Neuronal stem cell (in vitro differentiated cells): ENCODE measurements around the gene PAQR8.

Source experiments
- DNase-seq: peaks from one replicate; pipeline ENCODE4 v3.0.0-alpha.2; 2013; ENCODE audit warnings: low spot score
- H2AFZ ChIP-seq: one replicate; pipeline ENCODE4 v1.6.1; 2013; ENCODE audit warnings: mild to moderate bottlenecking, low read length, inconsistent platforms
- H2AK5ac ChIP-seq: 2 replicates; pipeline ENCODE4 v1.6.1; 2013; ENCODE audit warnings: low read depth, mild to moderate bottlenecking, inconsistent platforms, low read length, moderate library complexity, mixed read lengths
- H2BK120ac ChIP-seq: 2 replicates; pipeline ENCODE4 v1.6.1; 2013; ENCODE audit warnings: low read depth, mild to moderate bottlenecking, inconsistent platforms, low read length, moderate library complexity, mixed read lengths
- H2BK12ac ChIP-seq: one replicate; pipeline ENCODE4 v1.6.1; 2013; ENCODE audit warnings: low read length, inconsistent platforms
- H2BK15ac ChIP-seq: 2 replicates; pipeline ENCODE4 v1.6.1; 2013; ENCODE audit warnings: mild to moderate bottlenecking, low read length, inconsistent platforms, mixed read lengths
- H2BK5ac ChIP-seq: one replicate; pipeline ENCODE4 v1.6.1; 2013; ENCODE audit warnings: inconsistent platforms, mild to moderate bottlenecking, low read length, moderate library complexity
- H3K14ac ChIP-seq: one replicate; pipeline ENCODE4 v1.6.1; 2013; ENCODE audit warnings: low read length, inconsistent platforms
- H3K18ac ChIP-seq: 2 replicates; pipeline ENCODE4 v1.6.1; 2013; ENCODE audit warnings: low read length, inconsistent platforms
- H3K23ac ChIP-seq: 2 replicates; pipeline ENCODE4 v1.6.1; 2013; ENCODE audit warnings: low read depth, mild to moderate bottlenecking, mixed read lengths, low read length, inconsistent platforms; ENCODE audit not compliant: poor library complexity
- H3K27ac ChIP-seq: replicated peaks from 3 replicates; pipeline ENCODE4 v1.5.1; 2013; ENCODE audit warnings: low read length, inconsistent platforms
- H3K27me3 ChIP-seq, 3 experiments: 2 replicates each; pipeline ENCODE4 v1.6.1; 2013; ENCODE audit warnings: low read length in 3 of 3, mild to moderate bottlenecking in 2 of 3, inconsistent platforms in 1 of 3, low read depth in 1 of 3, mixed read lengths in 1 of 3, moderate library complexity in 1 of 3; ENCODE audit not compliant: control insufficient read depth in 3 of 3, insufficient read depth in 3 of 3
- H3K36me3 ChIP-seq, 2 donors: replicated peaks in 1 of 2; 2 replicates each; pipeline ENCODE4 v1.6.1; 2013; ENCODE audit warnings: low read length in 2 of 2; ENCODE audit not compliant: control insufficient read depth in 2 of 2, insufficient read depth in 2 of 2
- H3K4ac ChIP-seq: 2 replicates; pipeline ENCODE4 v1.6.1; 2013; ENCODE audit warnings: inconsistent platforms, mild to moderate bottlenecking, low read length, moderate library complexity
- H3K4me1 ChIP-seq, 2 donors: 1 replicate in 1 of 2; 2 replicates in 1 of 2; pipeline ENCODE4 v1.6.1; 2013; ENCODE audit warnings: low read length in 2 of 2, low read depth in 1 of 2; ENCODE audit not compliant: control insufficient read depth in 2 of 2, insufficient read depth in 1 of 2
- H3K4me2 ChIP-seq: one replicate; pipeline ENCODE4 v1.6.1; 2013; ENCODE audit warnings: mild to moderate bottlenecking, low read length, inconsistent platforms; ENCODE audit not compliant: insufficient read depth, poor library complexity, severe bottlenecking
- H3K4me3 ChIP-seq, 2 donors: 2 replicates each; pipeline ENCODE4 v1.5.1; 2013; ENCODE audit warnings: low read length in 2 of 2, mild to moderate bottlenecking in 2 of 2, inconsistent platforms in 1 of 2, moderate library complexity in 1 of 2
- H3K79me1 ChIP-seq: one replicate; pipeline ENCODE4 v1.6.1; 2013; ENCODE audit warnings: low read depth, mild to moderate bottlenecking, inconsistent platforms, low read length, moderate library complexity
- H3K9ac ChIP-seq: one replicate; pipeline ENCODE4 v1.6.1; 2013; ENCODE audit warnings: mild to moderate bottlenecking, low read depth, low read length, inconsistent platforms; ENCODE audit not compliant: poor library complexity
- H3K9me3 ChIP-seq, 2 donors: replicated peaks in 1 of 2; 2 replicates each; pipeline versions ENCODE3 to v1.6.1; 2013; ENCODE audit warnings: low read length in 2 of 2, mild to moderate bottlenecking in 2 of 2, inconsistent platforms in 1 of 2, low read depth in 1 of 2, mixed read lengths in 1 of 2, moderate library complexity in 1 of 2; ENCODE audit not compliant: control insufficient read depth in 2 of 2, insufficient read depth in 1 of 2
- H4K8ac ChIP-seq: one replicate; pipeline ENCODE4 v1.6.1; 2013; ENCODE audit warnings: low read depth, mild to moderate bottlenecking, inconsistent platforms, low read length, moderate library complexity
- H4K91ac ChIP-seq: one replicate; pipeline ENCODE4 v1.6.1; 2013; ENCODE audit warnings: low read length, low read depth, mild to moderate bottlenecking, inconsistent platforms; ENCODE audit not compliant: poor library complexity
- WGBS, 2 donors: extraction: QIAGEN DNeasy Blood & Tissue Kit; methylation state at CpG; one replicate each; pipeline ENCODE4 v1.1.7; 2013; ENCODE audit warnings: missing lambda C conversion rate in 2 of 2, mixed read lengths in 1 of 2; ENCODE audit not compliant: insufficient read length in 2 of 2, insufficient replicate concordance in 1 of 2; ENCODE audit errors: extremely low coverage in 2 of 2; 5-methylcytosine and 5-hydroxymethylcytosine counted together

Gene PAQR8

GRCh38 chr6:52331793-52332457, 30.0 kb upstream of the PAQR8 start:
- no CpG with 5 or more reads among the region's 4 CpGs for WGBS, 2 donors
- H3K14ac ChIP-seq = no peak overlapping the region
- no peak overlapping the region for H2BK12ac ChIP-seq
- H2BK120ac ChIP-seq = no peak overlapping the region
- no peaks in the 10 kb centered on the region for H3K27me3 ChIP-seq
- no peaks in the 10 kb centered on the region for H3K36me3 ChIP-seq
- H3K4me1 ChIP-seq = peaks cover 0 to 4% of the 10 kb centered on the region in 2 donors
- no peak overlapping the region for H3K4me2 ChIP-seq
- no peaks in the 10 kb centered on the region for H3K79me1 ChIP-seq
- H2AFZ ChIP-seq = peak overlapping the region; percentile 82
- H3K27ac ChIP-seq = no peak overlapping the region
- H2BK5ac ChIP-seq = no peak overlapping the region
- H2AK5ac ChIP-seq = no peak overlapping the region
- H4K8ac ChIP-seq = no peak overlapping the region
- no peak overlapping the region for H4K91ac ChIP-seq
- H3K9ac ChIP-seq = no peak overlapping the region
- no peak overlapping the region for H2BK15ac ChIP-seq
- peaks cover 0 to 2% of the 10 kb centered on the region in 2 donors for H3K9me3 ChIP-seq
- H3K18ac ChIP-seq = no peak overlapping the region
- H3K23ac ChIP-seq = no peak overlapping the region
- no peak overlapping the region for H3K4ac ChIP-seq
- H3K4me3 ChIP-seq = no peak overlapping the region
- no peak for DNase-seq

- Histone ChIP-seq H3K36me3 (no peaks in the 10 kb centered on the region), H2BK12ac (no peak overlapping the region), H2BK15ac (no peak overlapping the region), H2AFZ (no peak overlapping the region), H3K9me3 (no peaks in the 10 kb centered on the region), H3K79me1 (no peaks in the 10 kb centered on the region), H2BK120ac (no peak overlapping the region), H3K14ac (no peak overlapping the region), H4K91ac (no peak overlapping the region), H3K9ac (no peak overlapping the region), H3K4ac (no peak overlapping the region), H3K4me2 (no peak overlapping the region), H3K4me3 (no peak overlapping the region), H3K23ac (no peak overlapping the region), H4K8ac (no peak overlapping the region), H3K27me3 (no peaks in the 10 kb centered on the region), H2AK5ac (no peak overlapping the region), H3K27ac (no peak overlapping the region), H2BK5ac (no peak overlapping the region), H3K18ac (no peak overlapping the region), H3K4me1 (peaks cover 0 to 4% of the 10 kb centered on the region in 2 donors)
- DNase-seq = no peak
- WGBS, 2 donors = no CpG with 5 or more reads among the region's 1 CpG
These were observed 28.1 kb upstream of the PAQR8 start for GRCh38 chr6:52333840-52334200.

- no peak overlapping the region for H2BK15ac ChIP-seq
- H2BK12ac ChIP-seq = no peak overlapping the region
- H4K8ac ChIP-seq = no peak overlapping the region
- DNase-seq = no peak
- H3K18ac ChIP-seq = peak overlapping the region; percentile 7
- H2BK120ac ChIP-seq = no peak overlapping the region
- H2AK5ac ChIP-seq = peak overlapping the region; percentile 14
- H3K36me3 ChIP-seq = no peaks in the 10 kb centered on the region
- H3K14ac ChIP-seq = no peak overlapping the region
- H3K4me2 ChIP-seq = no peak overlapping the region
- H3K9ac ChIP-seq = no peak overlapping the region
- no peak overlapping the region for H2BK5ac ChIP-seq
- no peak overlapping the region for H3K4me3 ChIP-seq
- peaks cover 0 to 4% of the 10 kb centered on the region in 2 donors for H3K4me1 ChIP-seq
- H3K27ac ChIP-seq = no peak overlapping the region
- H3K79me1 ChIP-seq = no peaks in the 10 kb centered on the region
- no peak overlapping the region for H3K23ac ChIP-seq
- H3K27me3 ChIP-seq = no peaks in the 10 kb centered on the region
- no peak overlapping the region for H2AFZ ChIP-seq
- no peak overlapping the region for H3K4ac ChIP-seq
- no peaks in the 10 kb centered on the region for H3K9me3 ChIP-seq
- no peak overlapping the region for H4K91ac ChIP-seq
These were observed 26.4 kb upstream of the PAQR8 start for GRCh38 chr6:52335576-52335975.

- no peak overlapping the region for H3K4ac ChIP-seq
- H3K4me2 ChIP-seq = no peak overlapping the region
- H3K14ac ChIP-seq = no peak overlapping the region
- H2BK120ac ChIP-seq = no peak overlapping the region
- H3K27ac ChIP-seq = no peak overlapping the region
- DNase-seq = no peak
- peaks cover 0 to 2% of the 10 kb centered on the region in 2 donors for H3K4me1 ChIP-seq
- peak overlapping the region; percentile 24 for H2AFZ ChIP-seq
- H3K18ac ChIP-seq = no peak overlapping the region
- no peak overlapping the region for H2AK5ac ChIP-seq
- no peaks in the 10 kb centered on the region for H3K36me3 ChIP-seq
- H3K9ac ChIP-seq = no peak overlapping the region
- H3K4me3 ChIP-seq = no peak overlapping the region
- H2BK15ac ChIP-seq = no peak overlapping the region
- H3K79me1 ChIP-seq = no peaks in the 10 kb centered on the region
- no peak overlapping the region for H4K91ac ChIP-seq
- no CpG with 5 or more reads among the region's 6 CpGs for WGBS, 2 donors
- no peak overlapping the region for H2BK5ac ChIP-seq
- no peak overlapping the region for H3K23ac ChIP-seq
- no peak overlapping the region for H2BK12ac ChIP-seq
- no peaks in the 10 kb centered on the region for H3K9me3 ChIP-seq
- H4K8ac ChIP-seq = no peak overlapping the region
- H3K27me3 ChIP-seq = no peaks in the 10 kb centered on the region
These were observed 24.9 kb upstream of the PAQR8 start for GRCh38 chr6:52336919-52337561.
